IMR-90 (cell line): ENCODE data around the gene NCAM1. TPM values are rescaled to one million over a fixed set of nuclear protein-coding genes. Genes with fewer than 3 reads are reported as not detected.

Experiments used
- ATAC-seq: fragments of 200-7000 bp; cut with Tn5 transposase; 2 replicates; pipeline ENCODE4 v1.9.1; 2020; ENCODE audit warnings: low read depth, mild to moderate bottlenecking, moderate library complexity
- BruUV-seq: library from RNA; stranded (reverse); fragments of 400-500 nt; replicated peaks from 2 replicates; lab custom pipeline; 2021; lab: Mats Ljungman, UMichigan
- CTCF ChIA-PET: fragments of 300-600 bp; formaldehyde crosslinking; extraction: SDS; loops from one replicate; lab custom pipeline; 2021; ENCODE audit warnings: antibody characterized with exemption; lab: Yijun Ruan, JAX
- POLR2A ChIA-PET: fragments of 300-600 bp; sonication (Branson Sonifier 250); formaldehyde crosslinking; loops from one replicate; lab custom pipeline; 2022; ENCODE audit warnings: antibody characterized with exemption; ENCODE audit not compliant: unreplicated experiment; lab: Charles Lee
- DNase-seq: peaks from one replicate; pipeline ENCODE4 v3.0.0; 2013
- H2AFZ ChIP-seq: replicated peaks from 2 replicates; pipeline ENCODE3; 2013; ENCODE audit warnings: low read length, mild to moderate bottlenecking; ENCODE audit not compliant: poor library complexity
- H2AK5ac ChIP-seq: 2 replicates; pipeline ENCODE4 v1.6.1; 2013; ENCODE audit warnings: low read depth, low read length, inconsistent platforms
- H2AK9ac ChIP-seq: replicated peaks from 2 replicates; pipeline ENCODE3; 2013; ENCODE audit warnings: mild to moderate bottlenecking, low read depth, low read length, moderate library complexity; ENCODE audit not compliant: poor library complexity
- H2BK120ac ChIP-seq: 2 replicates; pipeline ENCODE4 v1.6.1; 2013; ENCODE audit warnings: low read depth, low read length, inconsistent platforms
- H2BK15ac ChIP-seq: 3 replicates; pipeline ENCODE4 v1.6.1; 2013; ENCODE audit warnings: low read depth, low read length, inconsistent platforms
- H2BK20ac ChIP-seq: 2 replicates; pipeline ENCODE4 v1.6.1; 2013; ENCODE audit warnings: low read depth, mild to moderate bottlenecking, inconsistent platforms, low read length, moderate library complexity
- H2BK5ac ChIP-seq: 2 replicates; pipeline ENCODE4 v1.6.1; 2013; ENCODE audit warnings: mild to moderate bottlenecking, low read depth, low read length, inconsistent platforms; ENCODE audit not compliant: poor library complexity, severe bottlenecking
- H3K14ac ChIP-seq: replicated peaks from 2 replicates; pipeline ENCODE4 v1.6.1; 2013; ENCODE audit warnings: low read depth, low read length, inconsistent platforms
- H3K18ac ChIP-seq: 2 replicates; pipeline ENCODE4 v1.6.1; 2013; ENCODE audit warnings: low read depth, low read length, control low read depth
- H3K23ac ChIP-seq: 2 replicates; pipeline ENCODE4 v1.6.1; 2013; ENCODE audit warnings: low read depth, low read length, inconsistent platforms
- H3K27ac ChIP-seq: 2 replicates; pipeline ENCODE4 v1.5.1; 2013; ENCODE audit warnings: mild to moderate bottlenecking, control low read depth, low read length; ENCODE audit not compliant: insufficient read depth
- H3K27me3 ChIP-seq: 2 replicates; pipeline ENCODE4 v1.6.1; 2013; ENCODE audit warnings: low read length; ENCODE audit not compliant: control insufficient read depth, insufficient read depth
- H3K36me3 ChIP-seq: 2 replicates; pipeline ENCODE4 v1.6.1; 2013; ENCODE audit warnings: low read length, mixed read lengths; ENCODE audit not compliant: control insufficient read depth, insufficient read depth
- H3K4ac ChIP-seq: 2 replicates; pipeline ENCODE4 v1.6.1; 2013; ENCODE audit warnings: low read depth, low read length, inconsistent platforms
- H3K4me1 ChIP-seq: 2 replicates; pipeline ENCODE4 v1.6.1; 2013; ENCODE audit warnings: low read length, mixed read lengths; ENCODE audit not compliant: control insufficient read depth, insufficient read depth
- H3K4me2 ChIP-seq: 2 replicates; pipeline ENCODE4 v1.6.1; 2013; ENCODE audit warnings: low read depth, mild to moderate bottlenecking, control low read depth, low read length, moderate library complexity
- H3K4me3 ChIP-seq: 2 replicates; pipeline ENCODE4 v1.5.1; 2013; ENCODE audit warnings: low read depth, mild to moderate bottlenecking, control low read depth, low read length, moderate library complexity; ENCODE audit not compliant: insufficient read depth
- H3K56ac ChIP-seq: 2 replicates; pipeline ENCODE4 v1.6.1; 2013; ENCODE audit warnings: low read length, inconsistent platforms; ENCODE audit not compliant: insufficient read depth; ENCODE audit errors: extremely low read depth
- H3K79me1 ChIP-seq, 2 experiments: 2 replicates each; pipeline ENCODE4 v1.6.1; 2013; ENCODE audit warnings: low read length in 2 of 2, inconsistent platforms in 1 of 2, low read depth in 1 of 2
- H3K9ac ChIP-seq: 2 replicates; pipeline ENCODE4 v1.6.1; 2013; ENCODE audit warnings: low read depth, low read length, control low read depth
- H3K9me1 ChIP-seq: 2 replicates; pipeline ENCODE4 v1.6.1; 2013; ENCODE audit warnings: low read length, inconsistent platforms; ENCODE audit not compliant: insufficient read depth
- H3K9me3 ChIP-seq: 2 replicates; pipeline ENCODE4 v1.6.1; 2013; ENCODE audit warnings: low read length; ENCODE audit not compliant: control insufficient read depth, insufficient read depth
- H4K20me1 ChIP-seq: 2 replicates; pipeline ENCODE4 v1.6.1; 2013; ENCODE audit warnings: low read length, inconsistent platforms; ENCODE audit not compliant: insufficient read depth
- H4K5ac ChIP-seq: 2 replicates; pipeline ENCODE4 v1.6.1; 2013; ENCODE audit warnings: mild to moderate bottlenecking, low read depth, low read length, control low read depth
- H4K8ac ChIP-seq, 2 experiments: 2 replicates each; pipeline ENCODE4 v1.6.1; 2013; ENCODE audit warnings: low read depth in 2 of 2, low read length in 2 of 2, control low read depth in 1 of 2, inconsistent platforms in 1 of 2
- H4K91ac ChIP-seq: 2 replicates; pipeline ENCODE4 v1.6.1; 2013; ENCODE audit warnings: low read depth, low read length, inconsistent platforms; ENCODE audit not compliant: insufficient read depth
- BHLHE40 ChIP-seq: fragments of 150-350 bp; IDR thresholded peaks from 2 replicates; pipeline ENCODE4 v1.6.1; 2016; ENCODE audit warnings: mild to moderate bottlenecking, low read depth, low read length
- CEBPB ChIP-seq: IDR thresholded peaks from 2 replicates; pipeline ENCODE4 v1.6.1; 2012; ENCODE audit warnings: low read depth, low read length, improper control_type of control experiment
- CHD1 ChIP-seq: IDR thresholded peaks from 2 replicates; pipeline ENCODE4 v1.6.1; 2012; ENCODE audit warnings: low read depth, low read length, improper control_type of control experiment
- ELK1 ChIP-seq: fragments of 150-350 bp; IDR thresholded peaks from 2 replicates; pipeline ENCODE4 v1.6.1; 2016; ENCODE audit warnings: low read depth, mild to moderate bottlenecking, low read length, moderate library complexity, borderline replicate concordance
- FOS ChIP-seq: fragments of 150-350 bp; IDR thresholded peaks from 2 replicates; pipeline ENCODE4 v1.6.1; 2016; ENCODE audit warnings: low read depth, low read length
- MAFK ChIP-seq: IDR thresholded peaks from 2 replicates; pipeline ENCODE4 v1.6.1; 2012; ENCODE audit warnings: low read depth, low read length, improper control_type of control experiment
- MAZ ChIP-seq: IDR thresholded peaks from 2 replicates; pipeline ENCODE4 v1.6.1; 2012; ENCODE audit warnings: low read depth, mild to moderate bottlenecking, low read length, improper control_type of control experiment, moderate library complexity, borderline replicate concordance
- MXI1 ChIP-seq: IDR thresholded peaks from 2 replicates; pipeline ENCODE4 v1.6.1; 2012; ENCODE audit warnings: low read depth, mild to moderate bottlenecking, low read length, moderate library complexity, borderline replicate concordance
- NFE2L2 ChIP-seq: fragments of 150-350 bp; IDR thresholded peaks from 2 replicates; pipeline ENCODE4 v1.6.1; 2016; ENCODE audit warnings: low read depth, mild to moderate bottlenecking, low read length
- POLR2A ChIP-seq: IDR thresholded peaks from 2 replicates; pipeline ENCODE4 v1.6.1; 2012; ENCODE audit warnings: mild to moderate bottlenecking, low read depth, low read length
- RAD21 ChIP-seq: IDR thresholded peaks from 2 replicates; pipeline ENCODE4 v1.6.1; 2012; ENCODE audit warnings: low read length, improper control_type of control experiment
- RFX5 ChIP-seq: IDR thresholded peaks from 2 replicates; pipeline ENCODE4 v1.8.0; 2012; ENCODE audit warnings: low read depth, mild to moderate bottlenecking, low read length, moderate library complexity
- SMC3 ChIP-seq: fragments of 150-350 bp; IDR thresholded peaks from 2 replicates; pipeline ENCODE4 v1.6.1; 2016; ENCODE audit warnings: low read depth, mild to moderate bottlenecking, antibody characterized with exemption, low read length, moderate library complexity
- WGBS, 2 experiments: methylation state at CpG; one replicate each; pipeline versions ENCODE4 v1.1.5 to v1.1.7; 2013; ENCODE audit warnings: missing lambda C conversion rate in 2 of 2; ENCODE audit not compliant: insufficient read length in 1 of 2; ENCODE audit errors: extremely low coverage in 2 of 2; 5-methylcytosine and 5-hydroxymethylcytosine counted together
- dilution Hi-C: fragments of 300-500 bp; cut with HindIII; formaldehyde crosslinking; loops from one replicate; pipeline ENCODE4 v1.14.3; 2018; ENCODE audit warnings: low sequenced_read_pairs; ENCODE audit not compliant: unreplicated experiment
- in situ Hi-C: fragments of 300-500 bp; cut with MboI; formaldehyde crosslinking; loops from 3 replicates; pipeline ENCODE4 v1.14.3; 2019; ENCODE audit warnings: low sequenced_read_pairs, inconsistent platforms, mixed read lengths
- intact Hi-C: fragments of 100-400 bp; cut with micrococcal nuclease; formaldehyde crosslinking; loops from 2 replicates; pipeline ENCODE4 v1.10.0; 2022
- polyA plus RNA-seq, 3 experiments: library from polyadenylated mRNA; depleted of rRNA; stranded (reverse); fragments of >200 nt; gene quantifications; 2 replicates each; pipeline ENCODE4 v1.2.3, GENCODE V29; 2012; ENCODE audit warnings: low replicate concordance in 1 of 3
- total RNA-seq: library from RNA; depleted of rRNA; stranded (reverse); fragments of >200 nt; gene quantifications from 2 replicates; pipeline ENCODE4 v1.2.3, GENCODE V29; 2012
- TF ChIP-seq, protein P1 (sequence below): conservative IDR thresholded peaks from 2 replicates; pipeline ENCODE4 v1.5.1; 2012; ENCODE audit warnings: mild to moderate bottlenecking, low read depth, low read length, improper control_type of control experiment
- TF ChIP-seq, protein P2 (sequence below): fragments of 150-350 bp; IDR thresholded peaks from 2 replicates; pipeline ENCODE4 v1.6.1; 2017; ENCODE audit warnings: mild to moderate bottlenecking, antibody characterized with exemption, low read length, low read depth

The NCAM1 gene
- total and polyA plus RNA-seq, 2 of the 4 experiments (the other 2 are of a cell fraction) = 0.09 to 0.18 TPM

GRCh38 chr11:112958670-112959069 lies 2.5 kb upstream of the NCAM1 start:
- Histone ChIP-seq H3K9me1 (no peaks in the 10 kb centered on the region), H3K4me2 (no peak overlapping the region), H3K18ac (no peak overlapping the region), H3K9me3 (no peaks in the 10 kb centered on the region), H4K8ac (no peak overlapping the region), H4K91ac (no peak overlapping the region), H3K4me3 (no peak overlapping the region), H2AK5ac (no peak overlapping the region), H3K27me3 (peaks cover 31% of the 10 kb centered on the region), H3K79me1 (no peaks in the 10 kb centered on the region), H3K4me1 (no peaks in the 10 kb centered on the region; the same call in 1 of the 2 replicates), H2BK20ac (no peak overlapping the region), H3K56ac (no peak overlapping the region), H3K9ac (no peak overlapping the region), H3K23ac (no peak overlapping the region), H3K36me3 (no peaks in the 10 kb centered on the region), H2BK15ac (no peak overlapping the region), H2BK5ac (no peak overlapping the region), H4K5ac (no peak overlapping the region), H2AK9ac (no peak overlapping the region), H2BK120ac (no peak overlapping the region), H4K20me1 (no peaks in the 10 kb centered on the region), H3K14ac (no peak overlapping the region), H2AFZ (no peak overlapping the region), H3K4ac (no peak overlapping the region), H3K27ac (no peak overlapping the region)
- intact Hi-C loops = no loop called here
- POLR2A ChIA-PET = no interaction called here
- TF ChIP-seq BHLHE40 (no peak), ELK1 (no peak), MAFK (no peak), CHD1 (no peak), MXI1 (no peak), CEBPB (no peak), SMC3 (no peak), POLR2A (no peak), NFE2L2 (no peak), FOS (no peak), MAZ (no peak), RFX5 (no peak), RAD21 (no peak)
- TF ChIP-seq, protein P1, sequence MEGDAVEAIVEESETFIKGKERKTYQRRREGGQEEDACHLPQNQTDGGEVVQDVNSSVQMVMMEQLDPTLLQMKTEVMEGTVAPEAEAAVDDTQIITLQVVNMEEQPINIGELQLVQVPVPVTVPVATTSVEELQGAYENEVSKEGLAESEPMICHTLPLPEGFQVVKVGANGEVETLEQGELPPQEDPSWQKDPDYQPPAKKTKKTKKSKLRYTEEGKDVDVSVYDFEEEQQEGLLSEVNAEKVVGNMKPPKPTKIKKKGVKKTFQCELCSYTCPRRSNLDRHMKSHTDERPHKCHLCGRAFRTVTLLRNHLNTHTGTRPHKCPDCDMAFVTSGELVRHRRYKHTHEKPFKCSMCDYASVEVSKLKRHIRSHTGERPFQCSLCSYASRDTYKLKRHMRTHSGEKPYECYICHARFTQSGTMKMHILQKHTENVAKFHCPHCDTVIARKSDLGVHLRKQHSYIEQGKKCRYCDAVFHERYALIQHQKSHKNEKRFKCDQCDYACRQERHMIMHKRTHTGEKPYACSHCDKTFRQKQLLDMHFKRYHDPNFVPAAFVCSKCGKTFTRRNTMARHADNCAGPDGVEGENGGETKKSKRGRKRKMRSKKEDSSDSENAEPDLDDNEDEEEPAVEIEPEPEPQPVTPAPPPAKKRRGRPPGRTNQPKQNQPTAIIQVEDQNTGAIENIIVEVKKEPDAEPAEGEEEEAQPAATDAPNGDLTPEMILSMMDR = no peak
- TF ChIP-seq, protein P2, sequence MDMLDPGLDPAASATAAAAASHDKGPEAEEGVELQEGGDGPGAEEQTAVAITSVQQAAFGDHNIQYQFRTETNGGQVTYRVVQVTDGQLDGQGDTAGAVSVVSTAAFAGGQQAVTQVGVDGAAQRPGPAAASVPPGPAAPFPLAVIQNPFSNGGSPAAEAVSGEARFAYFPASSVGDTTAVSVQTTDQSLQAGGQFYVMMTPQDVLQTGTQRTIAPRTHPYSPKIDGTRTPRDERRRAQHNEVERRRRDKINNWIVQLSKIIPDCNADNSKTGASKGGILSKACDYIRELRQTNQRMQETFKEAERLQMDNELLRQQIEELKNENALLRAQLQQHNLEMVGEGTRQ = no peak
- BruUV-seq = no TSS peak
- dilution Hi-C loops = no loop called here
- DNase-seq (no peak), ATAC-seq (no peak)
- in situ Hi-C loops = no loop called here
- WGBS, 2 experiments = 33% methylated on average over 1 of the region's 4 CpGs; no CpG with 5 or more reads in 1 of the 2 experiments
- CTCF ChIA-PET = interaction anchor here (0.6 kb wide), 1 partner anchor 12 kb away, joined by 3 read pairs; no protein-coding TSS in a partner anchor
